HepG2 (cell line): ENCODE results near the gene RAB6A. TPM values are rescaled to one million over a fixed set of nuclear protein-coding genes. Genes with fewer than 3 reads are reported as not detected.

Experiments
- BORCS8-MEF2B ChIP-seq: sonication (generic); formaldehyde crosslinking; IDR thresholded peaks from 2 replicates; pipeline ENCODE4 v1.8.0; 2022; ENCODE audit warnings: mild to moderate bottlenecking, missing genetic modification reagents
- BRCA1 ChIP-seq: sonication (generic); formaldehyde crosslinking; IDR thresholded peaks from 2 replicates; pipeline ENCODE4 v1.4.0; 2020; ENCODE audit warnings: missing genetic modification reagents
- CBX5 ChIP-seq: sonication (generic); formaldehyde crosslinking; IDR thresholded peaks from 2 replicates; pipeline ENCODE4 v1.4.0; 2020; ENCODE audit warnings: missing genetic modification reagents, borderline replicate concordance
- FOXA3 ChIP-seq: IDR thresholded peaks from 2 replicates; pipeline ENCODE4 v1.6.1; 2016; ENCODE audit warnings: missing genetic modification reagents, missing compliant biosample characterization
- JUND ChIP-seq: sonication (generic); formaldehyde crosslinking; IDR thresholded peaks from 2 replicates; pipeline ENCODE4 v1.8.0; 2022; ENCODE audit warnings: mild to moderate bottlenecking, missing genetic modification reagents
- KAT8 ChIP-seq: IDR thresholded peaks from 2 replicates; pipeline ENCODE4 v1.6.1; 2016; ENCODE audit warnings: missing genetic modification reagents, missing compliant biosample characterization
- MEF2D ChIP-seq: sonication (generic); formaldehyde crosslinking; IDR thresholded peaks from 2 replicates; pipeline ENCODE4 v1.5.1; 2020; ENCODE audit warnings: mild to moderate bottlenecking, missing genetic modification reagents
- SMC3 ChIP-seq: IDR thresholded peaks from 2 replicates; pipeline ENCODE4 v1.6.1; 2011; ENCODE audit warnings: low read length, improper control_type of control experiment
- STAG1 ChIP-seq: sonication (generic); formaldehyde crosslinking; IDR thresholded peaks from 2 replicates; pipeline ENCODE4 v1.4.0; 2020; ENCODE audit warnings: missing genetic modification reagents
- XRCC5 ChIP-seq: fragments of 200-400 bp; formaldehyde crosslinking; optimal IDR thresholded peaks from 2 replicates; pipeline ENCODE3; 2017; ENCODE audit warnings: mild to moderate bottlenecking, low read length
- ZNF121 ChIP-seq: sonication (generic); formaldehyde crosslinking; IDR thresholded peaks from 2 replicates; pipeline ENCODE4 v1.5.0; 2020; ENCODE audit warnings: mild to moderate bottlenecking, missing genetic modification reagents
- ZNF292 ChIP-seq: sonication (generic); formaldehyde crosslinking; IDR thresholded peaks from 2 replicates; pipeline ENCODE4 v1.8.1; 2022; ENCODE audit warnings: mild to moderate bottlenecking, low read depth, missing genetic modification reagents, borderline replicate concordance
- ZNF839 ChIP-seq: sonication (generic); formaldehyde crosslinking; IDR thresholded peaks from 2 replicates; pipeline ENCODE4 v1.4.0; 2020; ENCODE audit warnings: missing genetic modification reagents, mild to moderate bottlenecking, borderline replicate concordance
- polyA plus RNA-seq, 8 experiments: library from polyadenylated mRNA; depleted of rRNA in 3 of 8; stranded (reverse) in 7 of 8; unstranded in 1 of 8; fragments of >200 nt; fragmentation: Illumina TruSeq in 4 of 8; extraction: Trizol in 4 of 8; gene quantifications; 2 replicates each; pipeline versions ENCODE4 v1.2.1 to v1.2.3, GENCODE V29; 2011 to 2016; ENCODE audit warnings: low read depth in 4 of 8, missing spikeins in 1 of 8, mixed read lengths in 1 of 8; ENCODE audit not compliant: insufficient read depth in 1 of 8
- total RNA-seq, 5 experiments: library from RNA; depleted of rRNA; stranded (reverse); fragments of >200 nt; fragmentation: Illumina TruSeq; extraction: Trizol; gene quantifications; 2 replicates each; pipeline ENCODE4 v1.2.3, GENCODE V29; 2016; ENCODE audit warnings: low read depth in 1 of 5
- TF ChIP-seq, protein P1 (sequence below): IDR thresholded peaks from 2 replicates; pipeline ENCODE4 v1.6.1; 2016; ENCODE audit warnings: low read depth, missing genetic modification reagents, missing compliant biosample characterization
- TF ChIP-seq, protein P2 (sequence below): IDR thresholded peaks from 2 replicates; pipeline ENCODE4 v1.6.1; 2012; ENCODE audit warnings: low read depth, low read length, improper control_type of control experiment
- TF ChIP-seq, protein P3 (sequence below): sonication (generic); formaldehyde crosslinking; IDR thresholded peaks from 2 replicates; pipeline ENCODE4 v1.4.0; 2020; ENCODE audit warnings: missing genetic modification reagents
- TF ChIP-seq, protein P4 (sequence below): sonication (generic); formaldehyde crosslinking; IDR thresholded peaks from 2 replicates; pipeline ENCODE4 v1.8.0; 2023; ENCODE audit warnings: mild to moderate bottlenecking, missing genetic modification reagents
- TF ChIP-seq, protein P5 (sequence below): sonication (generic); formaldehyde crosslinking; IDR thresholded peaks from 2 replicates; pipeline ENCODE4 v1.5.0; 2020; ENCODE audit warnings: mild to moderate bottlenecking, missing genetic modification reagents, moderate library complexity

RAB6A gene
- total and polyA plus RNA-seq, 2 of the 13 experiments (the other 11 are each of a cell fraction or from before 2014, with no cell fraction given), result 74.3 to 121 TPM

DNA sequence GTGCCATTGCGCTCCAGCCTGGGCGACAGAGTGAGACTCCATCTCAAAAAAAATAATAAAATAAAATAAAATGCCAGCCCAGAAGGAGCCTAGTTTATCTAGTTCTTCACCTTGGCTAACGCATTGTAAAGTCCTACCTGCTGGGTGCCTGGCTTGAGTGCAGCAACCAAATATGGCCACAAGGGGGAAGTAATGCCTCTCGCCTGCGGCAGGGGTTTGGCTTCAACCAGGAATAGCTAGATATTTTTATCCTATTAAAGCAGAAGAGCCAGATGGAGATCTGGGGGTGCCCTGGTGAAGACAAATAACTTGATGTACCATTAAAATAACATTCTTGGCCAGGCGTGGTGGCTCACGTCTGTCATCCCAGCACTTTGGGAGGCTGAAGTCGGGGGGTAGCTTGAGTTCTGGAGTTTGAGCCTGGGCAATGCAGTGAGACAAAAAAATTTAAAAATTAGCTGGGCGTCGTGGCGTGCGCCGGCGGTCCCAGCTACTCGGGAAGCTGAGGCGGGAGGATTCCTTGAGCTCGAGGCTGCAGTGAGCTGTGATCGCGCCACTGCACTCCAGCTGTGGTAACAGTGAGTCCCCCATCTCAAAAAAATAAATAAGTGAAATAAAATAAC is 135.1 kb downstream of the RAB6A start (continued):
- TF ChIP-seq, protein P1, sequence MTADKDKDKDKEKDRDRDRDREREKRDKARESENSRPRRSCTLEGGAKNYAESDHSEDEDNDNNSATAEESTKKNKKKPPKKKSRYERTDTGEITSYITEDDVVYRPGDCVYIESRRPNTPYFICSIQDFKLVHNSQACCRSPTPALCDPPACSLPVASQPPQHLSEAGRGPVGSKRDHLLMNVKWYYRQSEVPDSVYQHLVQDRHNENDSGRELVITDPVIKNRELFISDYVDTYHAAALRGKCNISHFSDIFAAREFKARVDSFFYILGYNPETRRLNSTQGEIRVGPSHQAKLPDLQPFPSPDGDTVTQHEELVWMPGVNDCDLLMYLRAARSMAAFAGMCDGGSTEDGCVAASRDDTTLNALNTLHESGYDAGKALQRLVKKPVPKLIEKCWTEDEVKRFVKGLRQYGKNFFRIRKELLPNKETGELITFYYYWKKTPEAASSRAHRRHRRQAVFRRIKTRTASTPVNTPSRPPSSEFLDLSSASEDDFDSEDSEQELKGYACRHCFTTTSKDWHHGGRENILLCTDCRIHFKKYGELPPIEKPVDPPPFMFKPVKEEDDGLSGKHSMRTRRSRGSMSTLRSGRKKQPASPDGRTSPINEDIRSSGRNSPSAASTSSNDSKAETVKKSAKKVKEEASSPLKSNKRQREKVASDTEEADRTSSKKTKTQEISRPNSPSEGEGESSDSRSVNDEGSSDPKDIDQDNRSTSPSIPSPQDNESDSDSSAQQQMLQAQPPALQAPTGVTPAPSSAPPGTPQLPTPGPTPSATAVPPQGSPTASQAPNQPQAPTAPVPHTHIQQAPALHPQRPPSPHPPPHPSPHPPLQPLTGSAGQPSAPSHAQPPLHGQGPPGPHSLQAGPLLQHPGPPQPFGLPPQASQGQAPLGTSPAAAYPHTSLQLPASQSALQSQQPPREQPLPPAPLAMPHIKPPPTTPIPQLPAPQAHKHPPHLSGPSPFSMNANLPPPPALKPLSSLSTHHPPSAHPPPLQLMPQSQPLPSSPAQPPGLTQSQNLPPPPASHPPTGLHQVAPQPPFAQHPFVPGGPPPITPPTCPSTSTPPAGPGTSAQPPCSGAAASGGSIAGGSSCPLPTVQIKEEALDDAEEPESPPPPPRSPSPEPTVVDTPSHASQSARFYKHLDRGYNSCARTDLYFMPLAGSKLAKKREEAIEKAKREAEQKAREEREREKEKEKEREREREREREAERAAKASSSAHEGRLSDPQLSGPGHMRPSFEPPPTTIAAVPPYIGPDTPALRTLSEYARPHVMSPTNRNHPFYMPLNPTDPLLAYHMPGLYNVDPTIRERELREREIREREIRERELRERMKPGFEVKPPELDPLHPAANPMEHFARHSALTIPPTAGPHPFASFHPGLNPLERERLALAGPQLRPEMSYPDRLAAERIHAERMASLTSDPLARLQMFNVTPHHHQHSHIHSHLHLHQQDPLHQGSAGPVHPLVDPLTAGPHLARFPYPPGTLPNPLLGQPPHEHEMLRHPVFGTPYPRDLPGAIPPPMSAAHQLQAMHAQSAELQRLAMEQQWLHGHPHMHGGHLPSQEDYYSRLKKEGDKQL (CRISPR knock-in tag), result no peak
- TF ChIP-seq CBX5 (0 out of 2 replicates have a peak, but pooled peaks have one; percentile 39), MEF2D (CRISPR knock-in tag) (no peak), BRCA1 (CRISPR knock-in tag) (no peak), FOXA3 (no peak), BORCS8-MEF2B (0 out of 2 replicates have a peak, but pooled peaks have one; percentile 33), JUND (no peak), ZNF121 (CRISPR knock-in tag) (peak; percentile 72), STAG1 (CRISPR knock-in tag) (peak; percentile 96), ZNF292 (CRISPR knock-in tag) (no peak), KAT8 (CRISPR knock-in tag) (0 out of 2 replicates have a peak, but pooled peaks have one; percentile 23), ZNF839 (no peak), XRCC5 (peak; percentile 57), SMC3 (peak; percentile 99)
- TF ChIP-seq, protein P2, sequence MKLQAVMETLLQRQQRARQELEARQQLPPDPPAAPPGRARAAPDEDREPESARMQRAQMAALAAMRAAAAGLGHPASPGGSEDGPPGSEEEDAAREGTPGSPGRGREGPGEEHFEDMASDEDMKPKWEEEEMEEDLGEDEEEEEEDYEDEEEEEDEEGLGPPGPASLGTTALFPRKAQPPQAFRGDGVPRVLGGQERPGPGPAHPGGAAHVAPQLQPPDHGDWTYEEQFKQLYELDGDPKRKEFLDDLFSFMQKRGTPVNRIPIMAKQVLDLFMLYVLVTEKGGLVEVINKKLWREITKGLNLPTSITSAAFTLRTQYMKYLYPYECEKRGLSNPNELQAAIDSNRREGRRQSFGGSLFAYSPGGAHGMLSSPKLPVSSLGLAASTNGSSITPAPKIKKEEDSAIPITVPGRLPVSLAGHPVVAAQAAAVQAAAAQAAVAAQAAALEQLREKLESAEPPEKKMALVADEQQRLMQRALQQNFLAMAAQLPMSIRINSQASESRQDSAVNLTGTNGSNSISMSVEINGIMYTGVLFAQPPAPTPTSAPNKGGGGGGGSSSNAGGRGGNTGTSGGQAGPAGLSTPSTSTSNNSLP, result no peak
- TF ChIP-seq, protein P3, sequence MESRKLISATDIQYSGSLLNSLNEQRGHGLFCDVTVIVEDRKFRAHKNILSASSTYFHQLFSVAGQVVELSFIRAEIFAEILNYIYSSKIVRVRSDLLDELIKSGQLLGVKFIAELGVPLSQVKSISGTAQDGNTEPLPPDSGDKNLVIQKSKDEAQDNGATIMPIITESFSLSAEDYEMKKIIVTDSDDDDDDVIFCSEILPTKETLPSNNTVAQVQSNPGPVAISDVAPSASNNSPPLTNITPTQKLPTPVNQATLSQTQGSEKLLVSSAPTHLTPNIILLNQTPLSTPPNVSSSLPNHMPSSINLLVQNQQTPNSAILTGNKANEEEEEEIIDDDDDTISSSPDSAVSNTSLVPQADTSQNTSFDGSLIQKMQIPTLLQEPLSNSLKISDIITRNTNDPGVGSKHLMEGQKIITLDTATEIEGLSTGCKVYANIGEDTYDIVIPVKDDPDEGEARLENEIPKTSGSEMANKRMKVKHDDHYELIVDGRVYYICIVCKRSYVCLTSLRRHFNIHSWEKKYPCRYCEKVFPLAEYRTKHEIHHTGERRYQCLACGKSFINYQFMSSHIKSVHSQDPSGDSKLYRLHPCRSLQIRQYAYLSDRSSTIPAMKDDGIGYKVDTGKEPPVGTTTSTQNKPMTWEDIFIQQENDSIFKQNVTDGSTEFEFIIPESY, result peak; percentile 82
- TF ChIP-seq, protein P4, sequence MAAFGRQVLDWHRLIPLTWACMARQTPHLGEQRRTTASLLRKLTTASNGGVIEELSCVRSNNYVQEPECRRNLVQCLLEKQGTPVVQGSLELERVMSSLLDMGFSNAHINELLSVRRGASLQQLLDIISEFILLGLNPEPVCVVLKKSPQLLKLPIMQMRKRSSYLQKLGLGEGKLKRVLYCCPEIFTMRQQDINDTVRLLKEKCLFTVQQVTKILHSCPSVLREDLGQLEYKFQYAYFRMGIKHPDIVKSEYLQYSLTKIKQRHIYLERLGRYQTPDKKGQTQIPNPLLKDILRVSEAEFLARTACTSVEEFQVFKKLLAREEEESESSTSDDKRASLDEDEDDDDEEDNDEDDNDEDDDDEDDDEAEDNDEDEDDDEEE (CRISPR knock-in tag), result 0 out of 2 replicates have a peak, but pooled peaks have one; percentile 32
- TF ChIP-seq, protein P5, sequence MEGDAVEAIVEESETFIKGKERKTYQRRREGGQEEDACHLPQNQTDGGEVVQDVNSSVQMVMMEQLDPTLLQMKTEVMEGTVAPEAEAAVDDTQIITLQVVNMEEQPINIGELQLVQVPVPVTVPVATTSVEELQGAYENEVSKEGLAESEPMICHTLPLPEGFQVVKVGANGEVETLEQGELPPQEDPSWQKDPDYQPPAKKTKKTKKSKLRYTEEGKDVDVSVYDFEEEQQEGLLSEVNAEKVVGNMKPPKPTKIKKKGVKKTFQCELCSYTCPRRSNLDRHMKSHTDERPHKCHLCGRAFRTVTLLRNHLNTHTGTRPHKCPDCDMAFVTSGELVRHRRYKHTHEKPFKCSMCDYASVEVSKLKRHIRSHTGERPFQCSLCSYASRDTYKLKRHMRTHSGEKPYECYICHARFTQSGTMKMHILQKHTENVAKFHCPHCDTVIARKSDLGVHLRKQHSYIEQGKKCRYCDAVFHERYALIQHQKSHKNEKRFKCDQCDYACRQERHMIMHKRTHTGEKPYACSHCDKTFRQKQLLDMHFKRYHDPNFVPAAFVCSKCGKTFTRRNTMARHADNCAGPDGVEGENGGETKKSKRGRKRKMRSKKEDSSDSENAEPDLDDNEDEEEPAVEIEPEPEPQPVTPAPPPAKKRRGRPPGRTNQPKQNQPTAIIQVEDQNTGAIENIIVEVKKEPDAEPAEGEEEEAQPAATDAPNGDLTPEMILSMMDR (CRISPR knock-in tag), result peak; percentile 91
